Eye (tissue), 1 donor: ENCODE measurements around the gene PUDP.
"Not testable (repeated sequence)": the region's sequence is repeated elsewhere in the genome, so short reads cannot be mapped to it uniquely, and the experiment has no call there.

Experiments used
- DNase-seq: peaks from one replicate; pipeline ENCODE4 v3.0.0-alpha.2; 2015

PUDP gene

GRCh38 chrX:7147978-7148854 is at the start of gene PUDP:
Gene PUDP (minus strand): TSS chrX:7148153. CDS start chrX:7148113, 40 bp downstream.
- DNase-seq: peak; percentile 94

DNA sequence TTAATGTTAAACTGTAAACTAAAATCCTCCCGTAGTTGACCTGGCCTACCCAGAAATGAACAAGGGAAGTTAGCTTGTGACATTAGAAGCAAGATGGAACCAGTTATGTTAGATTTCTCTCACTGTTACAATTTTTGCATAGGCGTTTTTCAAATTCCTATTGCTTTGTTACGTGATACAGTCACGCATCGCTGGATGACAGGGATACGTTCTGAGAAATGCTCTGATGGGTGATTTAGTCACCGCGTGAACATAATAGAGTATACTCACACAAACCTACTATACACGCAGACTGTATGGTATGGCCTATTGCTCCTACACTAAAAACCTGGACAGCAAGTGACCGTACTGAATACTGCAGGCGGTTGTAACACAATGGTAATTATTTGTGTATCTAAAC is 46.7 kb upstream of the PUDP start:
- no peak for DNase-seq

DNA sequence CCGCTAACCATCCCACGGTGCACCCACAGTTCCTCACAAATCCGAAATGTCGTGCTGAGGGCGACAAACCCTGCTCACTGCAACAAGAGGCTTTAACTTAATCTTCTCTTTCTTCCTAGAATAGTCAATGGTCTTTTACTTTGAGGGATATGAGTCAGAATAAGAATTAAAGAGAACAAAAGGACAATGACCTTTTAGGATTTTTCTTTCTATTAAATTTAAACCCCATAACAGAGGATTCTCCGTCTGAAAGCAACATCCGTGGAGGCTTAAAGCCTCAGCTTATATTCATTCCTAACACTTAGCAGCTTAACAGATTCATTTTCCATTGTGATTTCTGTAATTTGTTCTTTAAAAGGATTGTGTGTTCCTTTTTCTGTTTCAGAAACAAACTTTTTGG is 44.9 kb upstream of the PUDP start:
- DNase-seq: no peak

GRCh38 chrX:7191681-7192110 is 43.7 kb upstream of the PUDP start:
- DNase-seq: no peak

DNA sequence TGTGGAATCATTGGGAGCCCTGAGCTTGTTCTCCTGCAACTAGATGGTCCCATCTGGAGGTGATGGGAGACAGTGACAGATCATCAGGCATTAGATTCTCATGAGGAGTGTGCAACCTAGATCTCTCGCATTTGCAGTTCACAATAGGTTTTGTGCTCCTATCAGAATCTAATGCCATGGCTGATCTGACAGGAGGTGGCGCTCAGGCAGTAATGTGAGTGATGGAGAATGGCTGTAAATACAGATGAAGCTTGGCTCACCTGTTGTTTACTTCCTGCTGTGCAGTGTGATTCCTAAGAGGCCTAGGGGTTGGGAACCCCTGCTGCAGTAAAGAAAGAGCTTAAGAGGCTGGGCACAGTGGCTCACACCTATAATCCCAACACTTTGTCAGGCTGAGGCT is 42.2 kb upstream of the PUDP start:
- DNase-seq: no peak

- DNase-seq: no peak
Observed at GRCh38 chrX:7188672-7189071, 40.7 kb upstream of the PUDP start.

DNA sequence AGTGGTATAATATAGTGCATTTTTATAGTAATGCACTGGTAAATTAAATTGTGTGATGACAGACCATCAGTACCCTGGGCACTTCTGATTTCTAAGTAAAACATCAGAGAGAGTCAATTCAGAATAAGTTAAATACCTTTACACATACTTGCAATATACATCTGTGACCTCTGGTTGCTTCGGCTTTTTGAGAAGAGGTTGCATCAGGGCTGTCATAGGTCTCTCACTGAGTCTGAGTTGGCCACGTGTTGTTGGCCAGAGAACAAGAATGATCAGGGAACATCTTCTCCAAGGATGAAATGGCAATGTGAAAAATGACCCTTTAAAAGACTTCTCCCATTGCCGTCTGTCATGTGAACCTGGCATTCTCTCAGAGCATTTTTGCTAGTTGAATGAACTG is 36.9 kb upstream of the PUDP start:
- peak; percentile 18 for DNase-seq

- no peak for DNase-seq
Observed at GRCh38 chrX:7179446-7179845, 31.5 kb upstream of the PUDP start.

- DNase-seq: not testable (repeated sequence)
Observed at GRCh38 chrX:7178859-7179258, 30.9 kb upstream of the PUDP start.

DNA sequence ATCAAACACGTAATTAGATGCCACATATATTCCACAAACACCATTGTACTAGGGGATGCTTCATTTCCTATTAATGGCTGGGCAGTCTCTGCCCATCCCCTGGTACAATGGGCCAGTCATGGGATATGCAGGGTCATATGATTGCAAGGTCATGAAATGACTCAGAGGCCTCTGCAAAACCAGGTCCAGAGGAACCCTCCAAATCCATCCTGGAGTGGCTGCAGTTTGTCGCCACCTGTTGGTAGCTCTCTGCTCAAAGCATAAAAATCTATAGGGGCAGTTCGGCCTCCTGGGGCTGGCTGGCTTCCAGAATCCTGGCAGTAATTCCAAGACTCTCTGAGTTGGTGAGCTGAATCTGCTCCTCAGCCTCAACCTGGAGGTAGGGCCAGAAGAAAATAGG is 22.9 kb upstream of the PUDP start:
- no peak for DNase-seq

- DNase-seq: no peak
Observed at GRCh38 chrX:7169627-7170026, 21.7 kb upstream of the PUDP start.

- no peak for DNase-seq
Observed at GRCh38 chrX:7168371-7168770, 20.4 kb upstream of the PUDP start.

DNA sequence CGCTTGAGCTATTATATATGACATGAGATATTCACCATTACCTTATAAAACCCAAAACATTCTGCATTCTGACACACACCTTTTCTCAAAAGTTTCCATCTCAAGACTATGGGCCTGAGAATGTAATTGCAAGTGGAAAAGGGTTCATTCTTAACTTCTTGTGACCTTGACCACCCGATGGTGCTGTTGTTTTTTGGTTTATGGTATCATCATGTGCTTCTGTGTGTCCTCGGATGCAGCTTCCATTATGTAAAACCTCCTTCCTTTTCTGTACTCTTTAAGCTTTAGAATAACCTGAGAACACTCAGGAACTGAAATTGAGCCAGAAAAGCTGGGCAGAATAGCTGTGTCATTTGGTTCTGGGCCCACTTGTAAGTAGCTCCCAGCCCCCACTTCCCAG is 16.2 kb upstream of the PUDP start:
- DNase-seq: no peak

DNA sequence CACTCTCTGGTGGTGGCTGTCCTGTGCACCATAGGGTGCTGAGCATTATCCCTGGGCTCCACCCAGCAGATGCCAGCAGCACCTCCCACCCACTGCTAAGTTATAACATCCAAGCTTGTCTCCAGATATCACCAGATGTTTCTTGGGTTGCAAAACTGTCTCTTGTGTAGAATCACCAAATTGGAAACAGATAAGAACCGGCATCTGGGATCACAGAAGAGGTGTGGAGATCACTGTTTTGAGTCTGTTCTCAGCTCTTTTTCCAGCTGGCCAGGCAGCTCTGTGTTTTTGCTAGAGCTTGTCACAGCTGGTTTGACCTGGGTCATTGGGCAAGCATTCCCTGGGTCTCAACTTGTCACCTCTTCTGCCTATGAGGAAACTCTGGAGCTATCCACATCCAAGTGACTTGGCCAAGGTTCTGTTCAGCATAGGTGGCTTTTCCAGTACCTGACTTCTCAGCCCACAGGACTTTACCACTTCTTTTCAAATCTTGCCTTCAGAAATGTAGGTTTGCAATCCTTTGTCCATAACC is 15.3 kb upstream of the PUDP start:
- peak; percentile 23 for DNase-seq

DNA sequence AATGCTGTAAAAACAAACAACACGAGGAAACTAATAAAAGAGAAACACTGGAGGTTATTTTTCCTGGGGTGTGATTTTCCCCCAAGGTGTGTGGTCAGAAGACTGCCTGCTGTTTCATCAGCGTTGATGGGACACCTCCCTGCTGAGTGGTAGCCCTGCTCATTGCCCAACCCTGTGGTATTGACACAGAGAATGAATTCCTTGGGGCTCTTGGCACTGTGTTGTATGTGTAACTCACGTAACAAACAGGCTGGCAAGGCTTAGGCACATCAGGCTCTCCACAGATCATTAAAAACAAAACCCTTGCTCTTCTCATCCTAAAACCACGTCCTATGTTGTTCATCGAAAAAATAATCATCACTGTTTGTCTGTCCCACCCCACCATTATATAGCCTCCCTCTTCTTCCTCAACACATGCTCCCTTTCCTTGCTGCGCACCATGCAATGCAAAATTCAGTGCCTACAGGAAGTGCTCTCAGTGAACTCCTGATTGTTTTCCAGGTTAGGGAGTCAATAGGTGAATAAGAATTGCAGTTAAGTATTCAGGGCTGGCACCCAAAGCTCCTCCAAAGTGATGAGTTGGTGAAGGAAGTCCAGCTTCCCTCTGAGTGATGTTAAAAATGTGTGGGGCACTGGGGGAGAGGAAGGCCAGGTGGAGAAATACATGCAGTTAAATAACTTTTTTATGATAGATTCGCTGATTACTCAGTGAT is 11.4 kb upstream of the PUDP start:
- no peak for DNase-seq

DNA sequence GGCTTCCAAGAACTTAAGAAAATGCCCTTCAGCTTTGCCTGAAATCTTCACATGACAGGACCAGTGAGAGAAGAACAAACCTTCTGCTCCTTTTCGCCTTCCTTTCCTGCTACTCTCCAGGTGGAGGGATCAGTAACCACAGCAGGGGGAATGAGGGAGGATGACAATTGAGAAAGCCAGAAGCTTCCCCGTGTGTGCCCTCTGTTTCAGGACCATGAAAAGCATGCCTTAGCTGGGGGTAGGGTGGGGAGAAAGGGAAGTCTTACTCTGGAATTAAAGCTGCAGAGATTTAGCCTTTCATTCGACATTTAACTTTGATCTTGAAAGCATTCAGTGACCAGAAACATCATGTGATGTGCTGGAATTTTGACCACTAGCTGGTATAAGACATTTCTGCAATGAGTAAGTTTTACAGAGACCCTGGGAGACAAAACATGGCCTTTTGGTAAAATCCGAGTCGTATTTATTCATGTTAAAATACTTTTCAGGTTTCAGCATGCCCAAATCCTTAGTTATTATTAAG is 10.6 kb upstream of the PUDP start:
- DNase-seq: no peak

- no peak for DNase-seq
Observed at GRCh38 chrX:7156879-7157278, 8.9 kb upstream of the PUDP start.

DNA sequence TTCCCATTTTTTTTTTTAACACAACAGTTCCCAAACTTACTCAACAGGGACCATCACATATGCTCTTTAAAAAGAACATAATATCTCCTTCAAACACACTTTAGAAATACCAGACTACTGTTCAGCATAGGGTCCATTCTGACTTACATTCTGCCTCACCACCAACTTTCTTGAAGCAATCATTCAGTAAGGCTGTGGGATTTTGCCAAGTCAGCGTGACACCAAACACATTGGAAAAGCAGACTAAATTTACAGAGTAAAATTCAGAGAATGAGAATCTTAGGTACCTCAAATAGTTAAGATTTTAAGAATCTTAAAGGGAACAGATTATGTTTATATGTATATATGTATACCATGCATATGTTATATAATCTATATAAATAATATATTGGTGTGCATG is 7.2 kb upstream of the PUDP start:
- no peak for DNase-seq

DNA sequence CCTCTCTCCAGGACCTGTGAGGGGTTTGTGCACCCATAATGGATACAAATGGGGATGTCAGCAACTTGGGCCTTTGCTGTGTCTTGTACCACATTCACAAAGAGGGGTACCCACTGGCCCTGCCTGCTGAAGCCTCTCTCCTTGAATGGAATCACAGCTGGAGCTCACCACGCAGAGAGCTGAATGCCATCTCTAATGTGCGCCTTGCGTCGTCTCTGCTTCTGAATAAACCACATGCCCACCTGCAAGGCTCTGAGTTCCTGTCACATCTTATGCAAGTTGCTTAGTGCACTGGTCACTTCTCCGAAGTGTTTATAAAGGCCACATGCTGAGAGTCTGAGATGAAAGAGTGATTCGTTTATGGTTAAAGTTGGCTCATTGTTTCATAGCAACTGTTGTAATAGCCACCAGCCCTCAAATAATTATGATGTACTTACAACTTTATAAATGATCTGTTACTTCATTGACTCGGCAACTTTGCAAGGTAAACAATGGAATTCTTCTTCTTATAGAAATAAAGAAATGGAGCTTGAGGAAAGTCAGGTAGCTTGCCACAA is 6.2 kb upstream of the PUDP start:
- peak; percentile 30 for DNase-seq

DNA sequence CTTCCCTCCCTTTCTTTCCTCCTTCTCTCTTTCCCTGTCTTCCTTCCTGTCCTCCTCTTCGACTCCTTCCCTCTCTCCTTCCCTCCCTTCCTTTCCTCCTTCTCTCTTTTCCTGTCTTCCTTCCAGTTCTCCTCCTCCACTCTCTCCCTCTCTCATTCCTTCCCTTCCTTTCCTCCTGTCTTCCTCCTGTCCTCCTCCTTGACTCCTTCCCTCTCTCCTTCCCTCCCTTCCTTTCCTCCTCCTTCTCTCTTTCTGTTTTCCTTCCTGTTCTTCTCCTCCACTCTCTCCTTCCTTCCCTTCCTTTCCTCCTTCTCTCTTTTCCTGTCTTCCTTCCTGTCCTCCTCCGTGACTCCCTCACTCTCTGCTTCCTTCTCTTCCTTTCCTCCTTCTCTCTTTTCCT is 5.3 kb upstream of the PUDP start:
- DNase-seq: no peak

DNA sequence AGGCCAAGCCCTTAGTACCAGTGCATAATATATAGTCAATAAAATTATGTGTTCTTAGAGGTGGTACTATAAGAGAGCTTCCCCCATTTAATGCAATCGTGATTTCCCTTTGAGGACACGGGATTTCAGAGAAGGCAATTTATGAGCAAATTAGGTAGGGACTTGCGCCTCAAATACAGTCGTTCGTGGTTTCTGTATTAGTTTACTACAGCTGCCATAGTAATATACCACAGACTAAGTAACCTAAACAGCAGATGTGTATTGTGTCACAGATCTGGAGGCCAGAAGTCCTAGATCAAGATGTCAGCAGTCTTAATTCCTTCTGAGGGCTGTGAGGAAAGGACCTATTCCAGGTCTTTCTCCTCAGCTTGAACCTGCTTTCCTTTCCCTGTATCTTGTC is 1.5 kb upstream of the PUDP start:
- DNase-seq: no peak

DNA sequence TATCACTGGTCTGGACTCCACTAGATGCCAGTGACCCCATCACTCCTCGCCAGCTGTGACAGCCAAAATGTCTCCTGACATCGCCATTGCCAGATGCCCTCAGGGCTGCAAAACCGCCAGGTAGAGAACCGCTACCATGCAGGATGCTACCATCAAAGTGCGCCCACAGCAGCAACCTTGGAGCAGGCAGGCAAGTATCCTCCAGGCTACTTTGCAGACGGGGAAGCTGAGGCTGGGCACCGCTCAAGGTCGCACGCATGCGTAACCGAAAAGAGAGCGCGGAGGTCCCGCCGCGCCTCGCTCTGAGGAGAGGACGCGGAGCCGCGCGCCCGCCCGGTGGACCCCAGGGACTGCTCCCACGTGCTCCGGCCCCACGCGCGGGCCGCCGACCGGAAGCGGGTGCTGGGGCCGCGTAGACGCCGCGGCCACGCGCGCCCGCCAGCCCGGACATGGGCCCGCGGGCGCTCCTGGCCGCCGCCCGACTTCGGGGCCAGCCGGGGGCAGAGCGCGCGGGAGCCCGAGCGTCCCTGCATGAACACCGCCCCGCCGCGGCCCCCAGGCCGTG is 458 bp downstream of the PUDP start, which contains the start of gene STS:
STS (plus strand) TSS at position 300 of the 565 bp plus-strand sequence. CDS start 105,488 bp downstream, outside the sequence.
- DNase-seq: peak; percentile 69
